Loucy (cell line): ENCODE results near the gene ANO1.

Experiments used
- H2AFZ ChIP-seq: fragments of 200-600 bp; sonication (generic); 2 replicates; pipeline ENCODE4 v1.6.0; 2016; ENCODE audit warnings: antibody characterized with exemption, mild to moderate bottlenecking, low read length, moderate library complexity
- H3F3A ChIP-seq: fragments of 200-600 bp; 2 replicates; pipeline ENCODE4 v1.6.0; 2016; ENCODE audit warnings: antibody characterized with exemption, low read depth, mild to moderate bottlenecking
- H3K27me3 ChIP-seq: fragments of 200-600 bp; sonication (generic); 2 replicates; pipeline ENCODE4 v1.6.1; 2014; ENCODE audit warnings: low read length, mild to moderate bottlenecking; ENCODE audit not compliant: insufficient read depth, poor library complexity, severe bottlenecking
- H3K36me3 ChIP-seq: fragments of 200-600 bp; sonication (generic); 2 replicates; pipeline ENCODE4 v1.6.1; 2016; ENCODE audit warnings: low read length; ENCODE audit not compliant: insufficient read depth
- H3K4me1 ChIP-seq: fragments of 200-600 bp; sonication (generic); 2 replicates; pipeline ENCODE4 v1.5.1; 2014; ENCODE audit warnings: low read length, mild to moderate bottlenecking; ENCODE audit not compliant: insufficient read depth, poor library complexity, severe bottlenecking
- H3K4me2 ChIP-seq: fragments of 200-600 bp; sonication (generic); 2 replicates; pipeline ENCODE4 v1.6.0; 2014; ENCODE audit warnings: antibody characterized with exemption, low read length, low read depth, mild to moderate bottlenecking; ENCODE audit not compliant: poor library complexity, severe bottlenecking
- H3K4me3 ChIP-seq: fragments of 200-600 bp; sonication (generic); 2 replicates; pipeline ENCODE4 v1.5.1; 2014; ENCODE audit warnings: low read length, mild to moderate bottlenecking, mixed read lengths; ENCODE audit not compliant: poor library complexity, severe bottlenecking
- H3K79me2 ChIP-seq: fragments of 200-600 bp; sonication (generic); 2 replicates; pipeline ENCODE4 v1.6.1; 2014; ENCODE audit warnings: low read length; ENCODE audit not compliant: insufficient read depth
- H3K9ac ChIP-seq: fragments of 200-600 bp; sonication (generic); 2 replicates; pipeline ENCODE4 v1.6.0; 2014; ENCODE audit warnings: mild to moderate bottlenecking, low read depth, low read length, moderate library complexity; ENCODE audit not compliant: poor library complexity, severe bottlenecking
- H3K9me2 ChIP-seq: fragments of 200-600 bp; sonication (generic); replicated peaks from 2 replicates; pipeline ENCODE4 v1.6.1; 2016; ENCODE audit warnings: low read depth, low read length, mixed read lengths
- H3K9me3 ChIP-seq: fragments of 200-600 bp; sonication (generic); 2 replicates; pipeline ENCODE4 v1.6.1; 2014; ENCODE audit warnings: mild to moderate bottlenecking, antibody characterized with exemption, low read length, low read depth; ENCODE audit not compliant: insufficient read depth
- H4K20me1 ChIP-seq: fragments of 200-600 bp; sonication (generic); 2 replicates; pipeline ENCODE4 v1.6.0; 2014; ENCODE audit warnings: antibody characterized with exemption, low read length, mild to moderate bottlenecking; ENCODE audit not compliant: insufficient read depth, poor library complexity, severe bottlenecking
- CTCF ChIP-seq: fragments of 200-600 bp; sonication (generic); conservative IDR thresholded peaks from 2 replicates; pipeline ENCODE4 v1.5.1; 2014; ENCODE audit warnings: mild to moderate bottlenecking, antibody characterized with exemption, low read length
- EZH2phosphoT487 ChIP-seq: fragments of 200-600 bp; IDR thresholded peaks from 2 replicates; pipeline ENCODE4 v1.6.1; 2018; ENCODE audit warnings: antibody characterized with exemption, mild to moderate bottlenecking, moderate library complexity, borderline replicate concordance

The ANO1 gene

GRCh38 chr11:70089631-70090030, 11.5 kb downstream of the ANO1 start:
- H3F3A ChIP-seq = no peaks in the 10 kb centered on the region

GRCh38 chr11:70090961-70091381, 12.9 kb downstream of the ANO1 start:
- Histone ChIP-seq H3K79me2 (no peaks in the 10 kb centered on the region), H3K9me2 (no peaks in the 10 kb centered on the region), H2AFZ (no peak overlapping the region), H3F3A (no peaks in the 10 kb centered on the region), H3K4me3 (no peak overlapping the region), H4K20me1 (no peaks in the 10 kb centered on the region), H3K27me3 (no peaks in the 10 kb centered on the region), H3K9me3 (no peaks in the 10 kb centered on the region), H3K36me3 (no peaks in the 10 kb centered on the region), H3K4me1 (peaks cover 7% of the 10 kb centered on the region), H3K4me2 (no peak overlapping the region), H3K9ac (no peak overlapping the region)
- TF ChIP-seq CTCF (no peak), EZH2phosphoT487 (no peak)

More at GRCh38 chr11:70089631-70090030, 11.5 kb downstream of the ANO1 start:
- Histone ChIP-seq H4K20me1 (no peaks in the 10 kb centered on the region), H3K27me3 (no peaks in the 10 kb centered on the region), H2AFZ (no peak overlapping the region), H3K79me2 (no peaks in the 10 kb centered on the region), H3K9ac (no peak overlapping the region), H3K9me2 (no peaks in the 10 kb centered on the region), H3K4me1 (no peaks in the 10 kb centered on the region), H3K4me3 (no peak overlapping the region), H3K9me3 (no peaks in the 10 kb centered on the region), H3K4me2 (no peak overlapping the region), H3K36me3 (no peaks in the 10 kb centered on the region)
- TF ChIP-seq EZH2phosphoT487 = no peak
- no peak for TF ChIP-seq CTCF

GRCh38 chr11:70091638-70092037, 13.5 kb downstream of the ANO1 start:
- Histone ChIP-seq H3K9me3 (no peaks in the 10 kb centered on the region), H3F3A (no peaks in the 10 kb centered on the region), H3K27me3 (no peaks in the 10 kb centered on the region), H3K9me2 (no peaks in the 10 kb centered on the region), H3K4me2 (no peak overlapping the region), H2AFZ (no peak overlapping the region), H3K9ac (no peak overlapping the region), H4K20me1 (no peaks in the 10 kb centered on the region), H3K36me3 (no peaks in the 10 kb centered on the region), H3K4me1 (peaks cover 10% of the 10 kb centered on the region), H3K4me3 (no peak overlapping the region), H3K79me2 (no peaks in the 10 kb centered on the region)
- no peak for TF ChIP-seq EZH2phosphoT487
- TF ChIP-seq CTCF = no peak
